ENCODE data around the gene TUBG1. TPM values are rescaled to one million over a fixed set of nuclear protein-coding genes. Genes with fewer than 3 reads are reported as not detected.

TUBG1 gene
- polyA plus RNA-seq (35.1 to 141 TPM (median 54.8 TPM) in 3 replicates), polyA minus RNA-seq (78.6 to 249 TPM (median 96.2 TPM) in 3 replicates)
- 84.2 TPM for polyA plus RNA-seq (2011; ENCODE audit: low read depth)
- 79.1 and 107 TPM in 2 replicates for polyA plus RNA-seq (2011; cell fraction: cytosol; rRNA removed)
- 67.6 and 72.9 TPM in 2 replicates for polyA plus RNA-seq (2011; cell fraction: nucleus; rRNA removed)
- 72.9 and 123 TPM in 2 replicates for polyA plus RNA-seq (2012; ENCODE audit: low replicate concordance)
- polyA minus RNA-seq (2011; cell fraction: cytosol; rRNA and poly(A)+ RNA removed) = 81.0 TPM
- polyA minus RNA-seq (2011; cell fraction: nucleus; rRNA and poly(A)+ RNA removed) = 24.6 and 31.1 TPM in 2 replicates

DNA sequence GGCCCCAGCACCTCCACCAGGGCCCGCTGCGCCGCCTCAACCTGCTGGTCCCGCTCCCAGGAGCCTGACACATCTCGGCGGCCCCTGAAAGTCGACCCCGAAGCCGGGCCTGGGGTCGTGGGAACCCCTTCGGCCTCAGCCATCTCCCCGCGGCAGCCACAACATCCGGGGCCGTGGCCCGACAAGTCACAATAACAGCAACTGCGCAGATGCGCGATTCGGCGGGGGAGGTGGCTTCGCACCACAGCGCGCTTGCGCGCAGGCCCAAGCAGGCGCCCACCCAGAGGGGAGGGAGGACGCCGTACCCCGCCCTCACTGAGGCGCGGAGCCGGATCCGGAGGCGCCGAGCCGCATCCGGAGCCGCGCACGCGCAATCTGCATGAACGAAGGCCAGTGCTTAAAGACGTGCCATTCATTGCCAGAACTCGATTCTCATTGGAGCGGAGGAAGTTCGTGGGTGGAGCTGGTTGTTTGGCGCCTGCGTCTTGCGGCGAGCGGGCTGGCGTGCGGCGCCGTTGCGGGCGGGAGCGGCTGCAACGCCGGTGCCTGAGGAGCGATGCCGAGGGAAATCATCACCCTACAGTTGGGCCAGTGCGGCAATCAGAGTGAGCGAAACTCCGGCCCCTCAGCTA lies at the start of gene TUBG1, which contains the start of gene RETREG3:
Gene TUBG1, plus strand, starts transcription at position 502 of the 632 bp plus-strand sequence. Its CDS starts 55 bp downstream, at position 557.
Gene RETREG3, minus strand, starts transcription at position 193 of the 632 bp plus-strand sequence. Its CDS starts 50 bp downstream, at position 143.
- H3K4me1 ChIP-seq (ENCODE audit: control insufficient read depth, extremely low read depth, insufficient read depth, low read length) = peaks cover 18% of the 10 kb centered on the region
- peaks cover 20% of the 10 kb centered on the region in 2 experiments for H3K36me3 ChIP-seq (ENCODE audit: control insufficient read depth in 2 of 2, extremely low read depth in 1 of 2, insufficient read depth in 2 of 2, low read length in 2 of 2)
- DNase-seq (ENCODE audit: low read depth, low spot score) (peak; percentile 94), FAIRE-seq (peak; percentile 87)
- no peaks in the 10 kb centered on the region for H3K9me1 ChIP-seq (ENCODE audit: control insufficient read depth, extremely low read depth, insufficient read depth, low read length)
- peak within 1 kb of the TSS; percentile 80 to 100 (median 98) for H3K4me3 ChIP-seq (ENCODE audit: control insufficient read depth in 2 of 3, extremely low read depth in 1 of 3, insufficient read depth in 2 of 3, low read depth in 1 of 3, low read length in 3 of 3)
- H4K20me1 ChIP-seq (ENCODE audit: control insufficient read depth, extremely low read depth, insufficient read depth, low read length) = no peaks in the 10 kb centered on the region
- peak within 1 kb of the TSS; percentile 85 for H2AFZ ChIP-seq (ENCODE audit: control insufficient read depth, low read length)
- peak within 1 kb of the TSS; percentile 89 for H3K27ac ChIP-seq (ENCODE audit: control insufficient read depth, insufficient read depth, low read length)
- TF ChIP-seq CTCF (optimal IDR thresholded peaks at IDR 0.05 in 1 of 3, IDR thresholded peaks at IDR 0.05 in 1 of 3, conservative IDR thresholded peaks at IDR 0.05 in 1 of 3; ENCODE audit: extremely low read depth in 1 of 3, insufficient read depth in 2 of 3, low read length in 3 of 3) = peak in 1 of 3 experiments; percentile 74
- no peak for TF ChIP-seq EZH2 (IDR thresholded peaks at IDR 0.05; ENCODE audit: low read length)
- dilution Hi-C loops (cut with MboI; ENCODE audit: extremely low pct_ligation_motif_present, low sequenced_read_pairs) = loop anchor here (10.0 kb wide), 1 partner anchor 56 kb away; no protein-coding TSS in a partner anchor
- H3K9me3 ChIP-seq (ENCODE audit: control insufficient read depth, low read depth, low read length) = no peaks in the 10 kb centered on the region
- peak within 1 kb of the TSS; percentile 96 for H3K9ac ChIP-seq (ENCODE audit: control insufficient read depth, extremely low read depth, insufficient read depth, low read length)
- H3K79me2 ChIP-seq (ENCODE audit: control insufficient read depth, insufficient read depth, low read length) = peaks cover 54% of the 10 kb centered on the region
- peak within 1 kb of the TSS; percentile 99 for H3K4me2 ChIP-seq (ENCODE audit: control insufficient read depth, extremely low read depth, insufficient read depth, low read depth, low read length)
- H3K27me3 ChIP-seq (ENCODE audit: control insufficient read depth, extremely low read depth, insufficient read depth, low read length) = no peaks in the 10 kb centered on the region

DNA sequence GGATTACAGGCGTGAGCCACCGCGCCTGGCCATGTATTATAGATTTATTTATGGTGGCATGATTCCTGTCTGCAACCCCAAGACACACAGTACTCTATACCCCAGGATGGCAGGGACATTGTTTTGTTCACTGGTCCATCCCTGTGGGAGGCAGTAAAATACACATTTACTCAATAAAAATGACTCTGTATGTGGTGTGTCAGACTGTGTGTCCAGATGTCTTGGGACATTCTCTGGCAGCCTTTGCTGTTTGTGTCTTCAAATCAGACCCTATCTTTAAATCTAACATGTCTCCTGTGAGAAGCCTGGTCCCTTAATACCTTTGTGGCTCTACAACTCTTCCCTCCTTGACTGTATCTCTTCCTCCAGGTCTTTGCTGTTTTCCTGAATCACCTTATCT lies 49.2 kb upstream of the TUBG1 start:
- Histone ChIP-seq H3K4me2 (ENCODE audit: control insufficient read depth, extremely low read depth, insufficient read depth, low read depth, low read length) (no peak overlapping the region), H3K9me3 (ENCODE audit: control insufficient read depth, low read depth, low read length) (no peaks in the 10 kb centered on the region), H2AFZ (ENCODE audit: control insufficient read depth, low read length) (no peak overlapping the region), H3K4me3 (ENCODE audit: control insufficient read depth in 2 of 3, extremely low read depth in 1 of 3, insufficient read depth in 2 of 3, low read depth in 1 of 3, low read length in 3 of 3) (no peak overlapping the region), H3K4me1 (ENCODE audit: control insufficient read depth, extremely low read depth, insufficient read depth, low read length) (peaks cover 22% of the 10 kb centered on the region), H3K27ac (ENCODE audit: control insufficient read depth, insufficient read depth, low read length) (no peak overlapping the region), H3K36me3 (ENCODE audit: control insufficient read depth in 2 of 2, extremely low read depth in 1 of 2, insufficient read depth in 2 of 2, low read length in 2 of 2) (peaks cover 6 to 16% of the 10 kb centered on the region in 2 experiments), H3K27me3 (ENCODE audit: control insufficient read depth, extremely low read depth, insufficient read depth, low read length) (no peaks in the 10 kb centered on the region), H3K79me2 (ENCODE audit: control insufficient read depth, insufficient read depth, low read length) (peaks cover 22% of the 10 kb centered on the region), H3K9me1 (ENCODE audit: control insufficient read depth, extremely low read depth, insufficient read depth, low read length) (no peaks in the 10 kb centered on the region), H4K20me1 (ENCODE audit: control insufficient read depth, extremely low read depth, insufficient read depth, low read length) (no peaks in the 10 kb centered on the region), H3K9ac (ENCODE audit: control insufficient read depth, extremely low read depth, insufficient read depth, low read length) (no peak overlapping the region)
- DNase-seq (ENCODE audit: low read depth, low spot score) (no peak), FAIRE-seq (no peak)
- TF ChIP-seq CTCF (optimal IDR thresholded peaks at IDR 0.05 in 1 of 3, IDR thresholded peaks at IDR 0.05 in 1 of 3, conservative IDR thresholded peaks at IDR 0.05 in 1 of 3; ENCODE audit: extremely low read depth in 1 of 3, insufficient read depth in 2 of 3, low read length in 3 of 3) (no peak), EZH2 (IDR thresholded peaks at IDR 0.05; ENCODE audit: low read length) (no peak)
- dilution Hi-C loops (cut with MboI; ENCODE audit: extremely low pct_ligation_motif_present, low sequenced_read_pairs) = no loop called here

Measured in keratinocyte (primary cell).